Peyer's patch (tissue), 4 donors: ENCODE measurements around the gene KCNRG.
"Not testable (repeated sequence)": the region's sequence is repeated elsewhere in the genome, so short reads cannot be mapped to it uniquely, and the experiment has no call there.

ENCODE experiments used
- POLR2A ChIP-seq, 2 donors: fragments of 450-650 bp; IDR thresholded peaks; one replicate each; pipeline ENCODE4 v1.5.1; 2017; ENCODE audit warnings: antibody characterized with exemption in 2 of 2, mild to moderate bottlenecking in 2 of 2, moderate library complexity in 2 of 2
- TF ChIP-seq, protein P1 (sequence below), 6 experiments: fragments of 450-650 bp in 4 of 6; fragments of 200-600 bp in 2 of 6; sonication (generic) in 1 of 6; IDR thresholded peaks; one replicate each; pipeline ENCODE4 v1.5.1; 2017 to 2019; ENCODE audit warnings: antibody characterized with exemption in 6 of 6, mild to moderate bottlenecking in 3 of 6, moderate library complexity in 1 of 6

DNA sequence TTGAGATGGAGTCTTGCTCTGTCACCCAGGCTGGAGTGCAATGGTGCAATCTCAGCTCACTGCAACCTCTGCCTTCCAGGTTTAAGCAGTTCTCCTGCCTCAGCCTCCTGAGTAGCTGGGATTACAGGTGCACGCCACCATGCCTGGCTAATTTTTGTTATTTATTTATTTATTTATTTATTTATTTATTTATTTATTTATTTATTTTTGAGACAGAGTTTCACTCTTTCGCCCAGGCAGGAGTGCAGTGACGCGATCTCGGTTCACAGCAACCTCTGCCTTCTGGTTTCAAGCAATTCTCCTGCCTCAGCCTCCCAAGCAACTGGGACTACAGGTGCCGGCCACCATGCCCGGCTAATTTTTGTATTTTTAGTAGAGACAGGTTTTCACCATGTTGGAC is 47.1 kb downstream of the KCNRG start:
- TF ChIP-seq, protein P1, sequence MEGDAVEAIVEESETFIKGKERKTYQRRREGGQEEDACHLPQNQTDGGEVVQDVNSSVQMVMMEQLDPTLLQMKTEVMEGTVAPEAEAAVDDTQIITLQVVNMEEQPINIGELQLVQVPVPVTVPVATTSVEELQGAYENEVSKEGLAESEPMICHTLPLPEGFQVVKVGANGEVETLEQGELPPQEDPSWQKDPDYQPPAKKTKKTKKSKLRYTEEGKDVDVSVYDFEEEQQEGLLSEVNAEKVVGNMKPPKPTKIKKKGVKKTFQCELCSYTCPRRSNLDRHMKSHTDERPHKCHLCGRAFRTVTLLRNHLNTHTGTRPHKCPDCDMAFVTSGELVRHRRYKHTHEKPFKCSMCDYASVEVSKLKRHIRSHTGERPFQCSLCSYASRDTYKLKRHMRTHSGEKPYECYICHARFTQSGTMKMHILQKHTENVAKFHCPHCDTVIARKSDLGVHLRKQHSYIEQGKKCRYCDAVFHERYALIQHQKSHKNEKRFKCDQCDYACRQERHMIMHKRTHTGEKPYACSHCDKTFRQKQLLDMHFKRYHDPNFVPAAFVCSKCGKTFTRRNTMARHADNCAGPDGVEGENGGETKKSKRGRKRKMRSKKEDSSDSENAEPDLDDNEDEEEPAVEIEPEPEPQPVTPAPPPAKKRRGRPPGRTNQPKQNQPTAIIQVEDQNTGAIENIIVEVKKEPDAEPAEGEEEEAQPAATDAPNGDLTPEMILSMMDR (IDR thresholded peaks at IDR 0.05) = not testable (repeated sequence)
- TF ChIP-seq POLR2A (IDR thresholded peaks at IDR 0.05) = not testable (repeated sequence)
